NCI-H82 treated with DMSO at 0.1 percent for 48 hours (cell line): Measurements from ENCODE around the gene TMCC1.

ENCODE experiments used
- DNase-seq: peaks from one replicate; lab custom pipeline; 2025; ENCODE audit not compliant: unreplicated experiment; lab: John Stamatoyannopoulos, UW

The TMCC1 gene

GRCh38 chr3:129626744-129627349 lies 266.7 kb downstream of the TMCC1 start:
- DNase-seq: no peak

- no peak for DNase-seq
These were observed 268.2 kb downstream of the TMCC1 start for GRCh38 chr3:129625072-129625874.

- no peak for DNase-seq
These were observed 269.0 kb downstream of the TMCC1 start for GRCh38 chr3:129624347-129625071.

GRCh38 chr3:129623447-129624118 lies 269.9 kb downstream of the TMCC1 start:
- DNase-seq: no peak

- no peak for DNase-seq
These were observed 270.6 kb downstream of the TMCC1 start for GRCh38 chr3:129622933-129623332.

- no peak for DNase-seq
These were observed 271.2 kb downstream of the TMCC1 start for GRCh38 chr3:129622226-129622874.

- no peak for DNase-seq
These were observed 271.8 kb downstream of the TMCC1 start for GRCh38 chr3:129621626-129622225.

- no peak for DNase-seq
These were observed 272.5 kb downstream of the TMCC1 start for GRCh38 chr3:129620828-129621559.

GRCh38 chr3:129619726-129620162 lies 273.8 kb downstream of the TMCC1 start:
- DNase-seq: no peak

GRCh38 chr3:129618901-129619671 lies 274.4 kb downstream of the TMCC1 start:
- DNase-seq: no peak

- no peak for DNase-seq
These were observed 275.2 kb downstream of the TMCC1 start for GRCh38 chr3:129618186-129618820.

GRCh38 chr3:129617381-129618185 lies 275.9 kb downstream of the TMCC1 start:
- no peak for DNase-seq

- DNase-seq: no peak
These were observed 276.8 kb downstream of the TMCC1 start for GRCh38 chr3:129616713-129617112.

- DNase-seq: no peak
These were observed 277.2 kb downstream of the TMCC1 start for GRCh38 chr3:129616291-129616690.

- DNase-seq: no peak
These were observed 277.7 kb downstream of the TMCC1 start for GRCh38 chr3:129615751-129616281.

- DNase-seq: no peak
These were observed 278.6 kb downstream of the TMCC1 start for GRCh38 chr3:129614927-129615363.

GRCh38 chr3:129614435-129614834 lies 279.1 kb downstream of the TMCC1 start:
- no peak for DNase-seq
